ENCODE data around the gene DENND5B. TPM values are rescaled to one million over a fixed set of nuclear protein-coding genes. Genes with fewer than 3 reads are reported as not detected.

The DENND5B gene
- total and polyA plus RNA-seq, 10 of the 15 experiments (the other 5 are each of a cell fraction or from before 2014, with no cell fraction given): 0.39 to 32.5 (median 20.6) TPM

DNA sequence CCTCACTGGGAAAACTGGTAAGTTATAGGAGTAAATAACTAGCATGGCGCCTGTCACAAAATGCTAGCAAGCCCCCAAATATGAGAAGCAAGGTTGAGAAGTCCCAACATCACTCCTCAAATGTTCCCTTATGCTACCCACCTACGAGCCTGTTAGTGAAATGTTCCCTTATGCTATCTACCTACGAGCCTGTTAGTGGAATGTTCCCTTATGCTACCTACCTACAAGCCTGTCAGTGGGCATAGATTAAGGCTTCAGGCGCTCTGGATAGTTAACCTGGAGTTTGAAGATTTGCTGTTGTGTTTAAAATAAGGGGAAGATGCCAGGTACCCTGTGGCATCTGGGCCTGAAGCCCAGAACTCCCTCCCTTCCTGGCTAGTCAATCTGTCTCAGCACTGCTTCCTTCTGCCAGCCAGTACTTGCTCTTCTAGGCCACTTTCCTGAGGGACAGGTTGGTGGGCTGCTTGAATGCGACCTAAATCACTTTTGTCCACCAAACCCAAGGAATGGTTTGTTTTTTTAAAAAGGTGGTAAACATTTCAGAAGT is 197.9 kb downstream of the DENND5B start:
- FAIRE-seq: no peak
- no peak for ATAC-seq
- POLR2A ChIA-PET: no interaction called here
- SMC1A ChIA-PET (ENCODE audit: uncharacterized antibody, unreplicated experiment): no interaction called here
- Histone ChIP-seq H3K4me3 (no peak overlapping the region), H3K27me3 (replicated peaks in 1 of 2; ENCODE audit: control insufficient read depth in 2 of 2, insufficient read depth in 2 of 2, low read length in 1 of 2) (no peaks in the 10 kb centered on the region), H2AFZ (ENCODE audit: control insufficient read depth, low read depth, low read length) (no peak overlapping the region), H3K4me1 (ENCODE audit: control insufficient read depth, insufficient read depth, low read length) (no peaks in the 10 kb centered on the region), H4K20me1 (ENCODE audit: control insufficient read depth, insufficient read depth) (no peaks in the 10 kb centered on the region), H3K36me3 (ENCODE audit: control insufficient read depth in 2 of 2, insufficient read depth in 2 of 2, low read length in 1 of 2) (peaks cover 0 to 7% of the 10 kb centered on the region in 2 experiments; a peak in 1 of 4 replicates), H3K27ac (ENCODE audit: control insufficient read depth, insufficient read depth) (no peak overlapping the region), H3K9ac (ENCODE audit: control insufficient read depth, insufficient read depth, low read length) (no peak overlapping the region), H3K79me2 (ENCODE audit: control insufficient read depth, insufficient read depth, low read length) (no peaks in the 10 kb centered on the region), H3K4me2 (ENCODE audit: control insufficient read depth, insufficient read depth) (no peak overlapping the region), H3K9me3 (replicated peaks; ENCODE audit: control insufficient read depth, insufficient read depth, low read length) (no peaks in the 10 kb centered on the region)
- in situ Hi-C loops (cut with MboI): no loop called here
- 95% methylated on average over 5 of the region's 5 CpGs for WGBS (ENCODE audit: insufficient coverage, insufficient replicate concordance, low lambda C conversion rate, missing lambda C conversion rate)
- RAD21 ChIA-PET (ENCODE audit: unreplicated experiment): no interaction called here
- no peak for DNase-seq (ENCODE audit: low read depth, low spot score)
- BruUV-seq (replicated peaks): no TSS peak
- TF ChIP-seq, protein P1, sequence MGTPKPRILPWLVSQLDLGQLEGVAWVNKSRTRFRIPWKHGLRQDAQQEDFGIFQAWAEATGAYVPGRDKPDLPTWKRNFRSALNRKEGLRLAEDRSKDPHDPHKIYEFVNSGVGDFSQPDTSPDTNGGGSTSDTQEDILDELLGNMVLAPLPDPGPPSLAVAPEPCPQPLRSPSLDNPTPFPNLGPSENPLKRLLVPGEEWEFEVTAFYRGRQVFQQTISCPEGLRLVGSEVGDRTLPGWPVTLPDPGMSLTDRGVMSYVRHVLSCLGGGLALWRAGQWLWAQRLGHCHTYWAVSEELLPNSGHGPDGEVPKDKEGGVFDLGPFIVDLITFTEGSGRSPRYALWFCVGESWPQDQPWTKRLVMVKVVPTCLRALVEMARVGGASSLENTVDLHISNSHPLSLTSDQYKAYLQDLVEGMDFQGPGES (IDR thresholded peaks at IDR 0.05): no peak
- TF ChIP-seq, protein P2, sequence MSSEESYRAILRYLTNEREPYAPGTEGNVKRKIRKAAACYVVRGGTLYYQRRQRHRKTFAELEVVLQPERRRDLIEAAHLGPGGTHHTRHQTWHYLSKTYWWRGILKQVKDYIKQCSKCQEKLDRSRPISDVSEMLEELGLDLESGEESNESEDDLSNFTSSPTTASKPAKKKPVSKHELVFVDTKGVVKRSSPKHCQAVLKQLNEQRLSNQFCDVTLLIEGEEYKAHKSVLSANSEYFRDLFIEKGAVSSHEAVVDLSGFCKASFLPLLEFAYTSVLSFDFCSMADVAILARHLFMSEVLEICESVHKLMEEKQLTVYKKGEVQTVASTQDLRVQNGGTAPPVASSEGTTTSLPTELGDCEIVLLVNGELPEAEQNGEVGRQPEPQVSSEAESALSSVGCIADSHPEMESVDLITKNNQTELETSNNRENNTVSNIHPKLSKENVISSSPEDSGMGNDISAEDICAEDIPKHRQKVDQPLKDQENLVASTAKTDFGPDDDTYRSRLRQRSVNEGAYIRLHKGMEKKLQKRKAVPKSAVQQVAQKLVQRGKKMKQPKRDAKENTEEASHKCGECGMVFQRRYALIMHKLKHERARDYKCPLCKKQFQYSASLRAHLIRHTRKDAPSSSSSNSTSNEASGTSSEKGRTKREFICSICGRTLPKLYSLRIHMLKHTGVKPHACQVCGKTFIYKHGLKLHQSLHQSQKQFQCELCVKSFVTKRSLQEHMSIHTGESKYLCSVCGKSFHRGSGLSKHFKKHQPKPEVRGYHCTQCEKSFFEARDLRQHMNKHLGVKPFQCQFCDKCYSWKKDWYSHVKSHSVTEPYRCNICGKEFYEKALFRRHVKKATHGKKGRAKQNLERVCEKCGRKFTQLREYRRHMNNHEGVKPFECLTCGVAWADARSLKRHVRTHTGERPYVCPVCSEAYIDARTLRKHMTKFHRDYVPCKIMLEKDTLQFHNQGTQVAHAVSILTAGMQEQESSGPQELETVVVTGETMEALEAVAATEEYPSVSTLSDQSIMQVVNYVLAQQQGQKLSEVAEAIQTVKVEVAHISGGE (CRISPR knock-in tag; IDR thresholded peaks at IDR 0.05): no peak
- no peak for TF ChIP-seq CREM (IDR thresholded peaks at IDR 0.05; ENCODE audit: low read depth)
- TF ChIP-seq ZSCAN29 (IDR thresholded peaks at IDR 0.05): no peak
- no peak for TF ChIP-seq MEF2B (IDR thresholded peaks at IDR 0.05; ENCODE audit: partially characterized antibody, poor library complexity, severe bottlenecking)
- TF ChIP-seq CHD2 (IDR thresholded peaks at IDR 0.05; ENCODE audit: borderline replicate concordance, low read depth, low read length): no peak
- no peak for TF ChIP-seq JUNB (IDR thresholded peaks at IDR 0.05)
- no peak for TF ChIP-seq TAF1 (IDR thresholded peaks at IDR 0.05; ENCODE audit: borderline replicate concordance, low read depth, low read length)
- no peak for TF ChIP-seq YY1 (IDR thresholded peaks at IDR 0.05; ENCODE audit: low read depth, low read length)
- TF ChIP-seq SMARCA5 (IDR thresholded peaks at IDR 0.05): no peak
- TF ChIP-seq, protein P3, sequence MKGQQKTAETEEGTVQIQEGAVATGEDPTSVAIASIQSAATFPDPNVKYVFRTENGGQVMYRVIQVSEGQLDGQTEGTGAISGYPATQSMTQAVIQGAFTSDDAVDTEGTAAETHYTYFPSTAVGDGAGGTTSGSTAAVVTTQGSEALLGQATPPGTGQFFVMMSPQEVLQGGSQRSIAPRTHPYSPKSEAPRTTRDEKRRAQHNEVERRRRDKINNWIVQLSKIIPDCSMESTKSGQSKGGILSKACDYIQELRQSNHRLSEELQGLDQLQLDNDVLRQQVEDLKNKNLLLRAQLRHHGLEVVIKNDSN (IDR thresholded peaks at IDR 0.05; ENCODE audit: borderline replicate concordance, extremely low read length, insufficient read depth, low read depth, low read length): no peak
- no peak for TF ChIP-seq STAT1 (conservative IDR thresholded peaks at IDR 0.05)
- no peak for TF ChIP-seq EZH2 (IDR thresholded peaks at IDR 0.05; ENCODE audit: borderline replicate concordance, control insufficient read depth, low read depth, low read length)
- no peak for TF ChIP-seq SIN3A (IDR thresholded peaks at IDR 0.05; ENCODE audit: low read depth, low read length)
- no peak for TF ChIP-seq TBL1XR1 (IDR thresholded peaks at IDR 0.05; ENCODE audit: low read depth, low read length)
- no peak for TF ChIP-seq WRNIP1 (IDR thresholded peaks at IDR 0.05; ENCODE audit: borderline replicate concordance, low read depth, low read length)
- CTCF ChIA-PET: interaction anchor here (3.2 kb wide), 1 partner anchor 10 kb away, joined by 13 read pairs; no protein-coding TSS in a partner anchor
- intact Hi-C loops (cut with micrococcal nuclease; ENCODE audit: unreplicated experiment): no loop called here

All from GM12878 (cell line).